GM10847 (cell line): Measurements from ENCODE around the gene DIP2B.

ENCODE experiments used
- POLR2A ChIP-seq: IDR thresholded peaks from 2 replicates; pipeline ENCODE4 v1.6.1; 2011; ENCODE audit not compliant: insufficient read length; ENCODE audit errors: extremely low read depth

The DIP2B gene

DNA sequence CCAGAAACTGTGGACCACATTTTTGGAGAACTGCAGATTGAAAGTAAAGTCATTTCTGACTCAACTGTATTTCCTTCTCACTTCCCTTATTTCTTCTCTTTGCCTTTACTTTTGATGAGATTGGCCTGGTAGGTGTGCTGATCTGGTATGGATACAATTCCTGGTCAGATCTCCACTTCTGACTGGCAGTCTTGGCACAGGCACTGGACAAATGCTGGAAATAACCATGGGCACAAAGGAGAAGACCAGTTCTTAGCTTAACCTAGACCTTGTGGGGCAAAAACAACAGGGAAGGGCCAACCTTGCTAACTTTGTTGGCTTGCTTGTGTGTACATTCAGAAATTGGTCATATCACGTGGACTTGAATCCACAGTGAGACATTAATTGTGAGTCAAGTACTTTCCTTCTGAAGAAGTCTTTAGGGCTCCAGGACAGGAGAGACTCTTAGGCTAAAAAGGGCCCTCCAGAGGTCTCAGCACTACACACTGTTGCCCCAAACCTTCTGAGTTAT is 75.0 kb downstream of the DIP2B start:
- no peak for TF ChIP-seq POLR2A

DNA sequence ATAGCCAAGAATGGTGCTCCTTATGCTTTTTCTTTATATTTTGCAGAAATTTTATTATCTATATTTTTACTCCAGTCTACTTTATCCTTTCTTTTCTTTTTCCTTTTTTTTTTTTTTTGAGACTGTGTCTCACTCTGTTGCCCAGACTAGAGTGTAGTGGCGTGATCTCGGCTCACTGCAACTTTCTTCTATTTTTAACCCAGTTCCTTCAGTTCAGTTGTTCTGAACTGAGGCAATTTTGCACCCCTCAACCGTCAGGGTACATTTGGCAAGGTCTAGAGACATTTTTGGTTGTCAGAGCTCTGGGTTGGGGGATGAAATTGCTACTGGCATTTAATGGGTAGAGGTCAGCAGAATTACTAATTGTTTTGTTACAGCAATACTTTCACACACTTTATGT is 75.7 kb downstream of the DIP2B start:
- TF ChIP-seq POLR2A = no peak

DNA sequence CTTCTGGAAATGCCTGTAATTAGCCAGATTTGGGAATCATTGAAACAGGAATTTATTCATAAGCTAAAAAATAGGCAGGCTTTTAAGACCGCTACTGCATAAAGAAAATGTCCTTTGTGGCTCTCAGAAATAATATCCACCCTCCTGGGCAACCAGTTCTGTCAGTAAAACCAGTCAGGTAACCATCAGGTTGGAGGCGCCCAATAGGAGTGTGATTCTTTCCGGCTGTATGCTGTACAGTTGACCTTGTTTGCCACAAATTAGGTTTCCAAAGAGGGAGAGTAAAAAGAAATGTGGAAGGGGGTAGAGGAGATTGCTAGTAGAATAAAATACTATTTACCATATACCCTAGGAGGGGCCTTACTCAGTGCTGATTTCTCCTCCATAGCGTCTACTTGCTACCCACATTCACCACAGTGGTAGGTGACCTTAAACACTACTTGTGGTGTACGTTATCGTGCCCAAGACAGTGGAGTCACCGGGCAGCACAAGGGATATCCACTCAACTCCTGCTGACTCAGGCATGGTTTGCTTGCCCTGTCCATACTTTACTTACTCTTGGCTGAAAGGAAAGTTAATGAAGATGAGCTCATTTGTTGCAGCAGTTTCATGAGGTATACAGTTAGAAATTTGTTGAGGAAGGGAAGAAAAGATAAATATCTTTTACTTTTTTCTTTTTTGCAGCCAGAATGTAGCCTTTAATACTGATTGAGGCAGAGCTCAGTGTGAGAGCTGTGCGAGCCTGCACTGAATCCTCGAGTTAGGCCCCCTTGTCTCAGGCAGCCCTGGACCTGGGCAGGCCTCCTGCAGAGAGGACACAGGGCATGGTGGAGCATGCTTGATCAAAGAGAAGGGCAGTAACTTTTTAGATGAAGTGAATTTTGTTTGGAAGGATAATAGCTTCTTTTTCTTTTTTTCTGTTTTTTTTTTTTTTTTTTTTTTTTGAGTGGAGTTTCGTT is 76.7 kb downstream of the DIP2B start:
- TF ChIP-seq POLR2A = no peak

DNA sequence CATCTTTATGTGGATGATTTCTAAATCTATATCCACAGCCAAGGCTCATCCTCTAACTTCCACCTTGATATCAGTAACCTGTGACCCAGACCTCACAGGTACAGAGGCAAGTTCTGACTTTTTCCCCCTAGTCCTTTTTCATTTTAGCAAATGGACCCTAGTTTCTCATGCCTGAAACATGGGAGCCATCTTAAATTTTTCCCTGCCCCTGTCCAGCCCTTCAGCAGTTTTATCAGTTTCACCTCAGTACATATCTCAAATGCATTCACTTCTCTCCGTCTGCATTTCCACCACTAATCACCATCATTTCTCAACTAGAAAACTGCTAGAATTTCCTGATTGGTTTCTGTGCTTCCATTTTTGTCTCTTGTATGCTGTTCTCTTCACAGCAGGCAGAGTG is 79.3 kb downstream of the DIP2B start:
- no peak for TF ChIP-seq POLR2A

DNA sequence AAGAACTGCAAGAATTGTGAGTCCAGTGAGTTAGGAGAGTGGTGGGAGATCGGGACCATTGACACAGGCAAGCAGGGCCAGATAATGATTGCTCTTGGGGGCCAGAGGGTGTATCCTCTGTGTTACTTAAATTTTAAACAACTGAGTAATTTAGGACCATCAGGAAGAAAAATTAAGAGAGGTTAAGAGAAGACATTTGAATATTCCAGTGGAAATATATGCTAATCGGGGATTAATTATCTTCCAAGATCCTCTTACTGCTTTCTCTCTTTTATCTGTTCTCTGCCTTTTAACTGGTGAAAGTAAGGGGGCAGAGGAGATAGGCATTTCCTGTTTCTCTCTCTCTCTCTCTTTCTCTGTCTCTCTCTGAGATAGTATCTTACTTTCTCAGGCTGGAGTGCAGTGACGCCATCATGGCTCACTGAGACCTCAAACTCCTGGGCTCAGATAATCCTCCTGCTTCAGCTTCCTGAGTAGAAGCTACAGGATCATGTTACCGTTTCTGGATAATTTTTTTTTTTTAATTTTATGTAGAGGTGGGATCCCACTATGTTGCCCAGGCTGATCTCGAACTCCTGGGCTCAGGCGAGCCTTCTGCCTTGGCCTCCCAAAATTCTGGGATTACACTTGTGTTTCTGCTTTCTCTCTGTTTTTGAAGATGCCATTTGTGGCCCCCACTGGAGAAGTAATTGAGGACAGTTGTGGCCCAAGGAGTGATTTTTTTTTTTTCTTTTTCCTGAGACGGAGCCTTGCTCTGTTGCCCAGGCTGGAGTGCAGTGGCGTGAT is 85.1 kb downstream of the DIP2B start:
- no peak for TF ChIP-seq POLR2A

DNA sequence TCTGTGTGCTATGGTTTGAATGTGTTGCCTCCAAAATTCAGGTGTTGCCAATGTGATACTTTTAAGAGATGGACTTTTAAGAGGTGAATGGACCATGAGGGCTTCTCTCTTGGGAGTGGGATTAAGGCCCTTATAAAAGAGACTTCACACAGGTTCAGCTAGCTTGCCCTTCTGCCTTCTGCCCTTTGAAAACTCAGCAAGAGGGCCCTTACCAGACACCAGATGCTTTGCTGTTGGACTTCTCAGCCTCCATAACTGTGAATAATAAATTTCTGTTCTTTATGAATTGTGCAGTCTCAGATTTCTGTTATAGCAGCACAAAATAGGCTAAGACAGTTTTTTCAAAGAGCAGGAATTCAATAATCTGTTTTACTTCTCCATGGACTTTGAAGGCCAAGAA is 86.1 kb downstream of the DIP2B start:
- TF ChIP-seq POLR2A = no peak

DNA sequence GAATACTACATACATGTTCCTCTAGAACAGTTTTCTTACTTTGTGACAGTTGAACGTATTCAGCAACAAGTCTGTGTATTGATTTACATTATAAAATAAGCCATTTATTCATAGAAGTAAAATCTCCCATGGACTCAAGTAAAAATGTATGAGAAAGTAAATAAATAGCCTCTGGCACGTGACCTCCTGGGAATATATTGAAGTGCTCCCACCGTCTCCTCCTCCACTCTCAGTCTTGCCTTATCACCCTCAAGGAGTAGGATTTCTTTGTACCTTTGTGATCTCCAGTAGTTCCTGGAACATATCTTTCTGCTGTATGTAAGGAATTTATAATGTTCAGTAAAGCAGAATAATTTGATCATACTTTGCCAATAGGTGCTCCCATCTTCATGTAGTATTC is 90.9 kb downstream of the DIP2B start:
- no peak for TF ChIP-seq POLR2A

DNA sequence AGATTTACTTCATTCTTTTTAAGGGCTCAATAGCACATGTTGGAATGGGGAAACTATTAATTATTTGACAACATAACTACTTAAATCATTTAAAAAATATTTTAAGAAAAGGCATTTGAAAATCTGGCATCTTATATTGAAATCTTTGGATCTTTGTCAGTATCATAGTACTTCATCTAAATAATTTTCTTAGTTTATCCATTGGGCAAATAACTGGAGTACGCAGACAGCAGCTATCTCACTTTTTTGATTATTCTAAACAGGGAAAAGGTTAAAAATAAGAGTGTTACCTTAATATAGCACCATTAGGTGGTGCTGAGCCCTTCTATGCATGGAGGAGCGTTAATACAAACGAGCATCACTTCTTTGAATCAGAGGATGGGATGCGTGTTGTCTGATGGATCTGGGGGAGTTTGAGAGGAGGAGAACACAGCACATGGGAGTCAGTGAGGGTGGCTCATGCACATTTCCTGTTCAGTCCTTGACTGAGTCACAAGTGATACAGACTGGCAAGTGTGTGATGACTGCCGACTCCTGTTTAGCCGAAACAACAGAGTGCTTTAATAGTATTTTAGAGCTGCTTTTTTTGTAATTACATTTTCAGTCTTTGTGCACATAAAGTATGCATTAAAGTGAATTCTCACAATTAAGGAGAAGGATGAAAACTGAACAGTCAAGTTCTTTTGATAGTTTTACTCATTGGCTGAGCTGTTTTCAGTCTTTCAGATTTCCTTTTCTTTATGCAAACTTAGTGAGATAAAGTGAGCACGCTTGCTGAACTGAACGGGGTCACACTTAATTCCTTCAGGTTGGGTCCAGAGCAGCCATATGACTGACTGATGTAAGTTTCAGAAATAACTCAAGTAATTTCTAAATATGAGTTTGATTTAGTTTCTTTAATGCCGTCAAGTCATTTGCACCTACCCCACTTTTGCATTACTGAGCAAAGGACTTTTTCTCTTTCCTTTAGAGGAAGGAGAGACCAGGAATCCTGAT is 92.7 kb downstream of the DIP2B start:
- TF ChIP-seq POLR2A = no peak

DNA sequence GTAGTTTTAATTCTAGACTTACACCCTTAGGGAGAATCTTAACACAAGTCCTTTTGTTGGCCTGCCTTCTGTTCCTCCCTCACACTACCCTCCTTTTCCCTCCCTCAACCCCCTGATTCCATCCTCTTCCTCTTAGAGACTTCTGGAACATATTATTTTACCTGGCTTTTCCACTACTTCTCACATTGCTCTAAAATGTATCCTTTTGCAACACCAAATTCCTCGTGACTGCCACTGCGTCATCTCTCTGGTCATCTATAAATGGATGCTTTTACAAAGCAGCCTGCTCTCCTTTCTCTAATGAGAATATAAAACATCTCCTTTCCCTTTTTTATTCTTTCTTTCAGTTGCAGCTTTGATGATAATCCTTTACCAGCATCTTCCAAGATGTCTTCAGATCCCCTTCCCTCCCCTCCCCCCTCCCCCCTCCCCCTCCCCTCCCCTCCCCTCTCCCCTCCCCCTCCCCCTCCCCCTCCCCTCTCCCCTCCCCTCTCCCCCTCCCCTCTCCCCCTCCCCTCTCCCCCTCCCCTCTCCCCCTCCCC is 93.6 kb downstream of the DIP2B start:
- TF ChIP-seq POLR2A = no peak

DNA sequence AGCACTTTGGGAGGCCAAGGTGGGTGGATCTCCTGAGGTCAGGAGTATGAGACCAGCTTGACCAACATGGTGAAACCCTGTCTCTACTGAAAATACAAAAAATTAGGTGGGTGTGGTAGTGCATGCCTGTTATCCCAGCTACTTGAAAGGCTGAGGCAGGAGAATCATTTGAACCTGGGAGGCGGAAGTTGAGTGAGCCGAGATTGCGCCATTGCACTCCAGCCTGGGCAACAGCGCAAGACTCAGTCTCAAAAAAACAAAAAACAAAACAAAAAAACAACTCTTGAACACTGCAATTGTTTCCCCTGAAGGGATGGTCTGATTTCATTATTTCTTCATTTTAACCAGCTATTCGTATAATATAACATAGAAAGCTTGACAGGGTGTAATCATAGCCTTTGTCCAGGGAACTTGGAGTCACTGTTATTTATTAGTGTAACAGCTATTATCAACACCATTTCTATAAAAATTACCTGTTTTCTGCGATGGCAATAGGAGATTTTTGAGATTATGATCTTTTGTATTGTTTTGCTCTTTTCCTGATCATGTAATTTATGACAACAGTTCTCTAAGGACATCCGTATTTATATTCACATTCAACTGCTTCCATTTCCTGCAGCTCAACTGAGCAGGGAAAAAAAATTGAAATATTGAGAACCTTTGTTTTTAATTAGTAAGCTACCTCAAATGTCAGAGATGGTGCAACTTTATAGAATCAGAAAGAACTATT is 94.7 kb downstream of the DIP2B start:
- no peak for TF ChIP-seq POLR2A

DNA sequence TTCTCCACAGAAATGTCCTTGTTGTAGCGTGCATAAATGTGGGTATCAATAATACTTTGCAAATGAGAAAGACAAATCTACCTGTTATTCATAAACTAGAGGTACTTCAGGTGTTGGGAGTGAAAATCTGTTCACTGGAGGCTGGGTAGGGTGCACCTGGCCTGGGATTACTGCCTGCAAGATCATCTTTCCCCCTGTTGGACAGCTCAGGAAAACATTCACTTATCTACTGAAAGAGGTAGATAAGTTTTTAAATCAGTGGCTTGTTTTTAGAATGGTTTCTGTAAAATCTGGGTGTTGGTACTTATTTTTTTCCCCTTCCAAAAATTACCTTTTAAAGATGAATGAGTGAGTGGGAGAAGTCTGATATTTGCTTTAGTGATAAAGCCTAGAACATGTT is 95.6 kb downstream of the DIP2B start:
- no peak for TF ChIP-seq POLR2A

DNA sequence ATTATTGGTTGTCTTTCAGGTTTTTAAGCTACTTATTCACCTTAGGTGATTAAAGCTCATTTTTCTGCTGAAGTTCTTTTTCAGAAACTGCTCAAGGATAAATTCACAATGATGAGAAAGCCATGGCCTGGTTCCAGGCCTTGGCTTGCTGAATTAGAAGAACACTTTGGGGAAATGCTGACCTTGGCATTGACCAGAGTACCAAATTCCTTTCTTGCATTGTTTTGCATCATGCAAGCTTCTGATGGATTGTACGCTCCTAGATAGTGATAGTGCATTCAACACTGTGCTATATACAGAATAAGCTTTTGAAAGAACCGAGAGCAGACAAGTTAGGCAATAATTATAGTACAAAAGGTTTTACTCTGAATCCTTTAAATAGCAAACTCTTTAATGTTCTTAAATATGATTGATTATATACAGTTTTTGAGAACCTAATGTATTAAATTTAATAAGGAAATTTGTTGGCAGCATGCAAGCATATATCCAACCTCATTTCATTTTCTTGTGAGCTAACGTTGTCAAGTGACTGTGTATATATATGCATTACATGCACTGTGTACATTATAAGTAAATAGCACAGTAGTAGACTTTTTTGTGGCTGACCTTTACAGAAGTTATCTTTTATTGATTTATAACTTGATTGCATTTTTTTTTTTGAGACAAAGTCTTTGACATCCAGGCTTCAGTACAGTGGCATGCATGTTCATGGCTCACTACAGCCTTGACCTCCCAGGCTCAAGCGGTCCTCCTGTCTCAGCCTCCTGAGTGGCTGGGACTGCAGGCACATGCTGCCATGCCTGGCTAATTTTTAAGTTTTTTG is 99.2 kb downstream of the DIP2B start:
- TF ChIP-seq POLR2A = no peak

DNA sequence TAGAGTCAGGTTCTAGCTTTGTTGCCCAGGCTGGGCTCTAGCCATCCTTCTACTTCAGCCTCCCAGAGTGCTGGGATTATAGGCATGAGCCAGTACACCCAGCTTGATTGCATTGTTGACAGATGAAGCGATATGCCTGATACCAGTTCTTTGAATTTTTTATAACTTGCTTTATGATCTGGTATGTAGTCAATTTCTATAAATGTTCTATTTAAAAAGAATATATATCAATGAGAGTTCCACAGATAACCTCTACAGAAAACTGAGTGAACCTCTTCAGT is 99.8 kb downstream of the DIP2B start:
- no peak for TF ChIP-seq POLR2A
